Tibial artery (tissue), 4 donors: ENCODE measurements around the gene ALKBH6.

Source experiments
- DNase-seq, 2 donors: peaks; one replicate each; pipeline ENCODE4 v3.0.0-alpha.2; 2019
- H3K27ac ChIP-seq, 2 donors: fragments of 200-600 bp; sonication (generic) in 1 of 2; 1 replicate in 1 of 2; 2 replicates in 1 of 2; pipeline ENCODE4 v1.5.1; 2018 to 2019; ENCODE audit warnings: mild to moderate bottlenecking in 1 of 2
- H3K27me3 ChIP-seq, 2 donors: fragments of 200-600 bp; sonication (generic) in 1 of 2; one replicate each; pipeline versions ENCODE4 v1.5.1 to v1.6.0; 2016 to 2019
- H3K36me3 ChIP-seq, 3 donors: fragments of 200-600 bp; sonication (generic) in 2 of 3; one replicate each; pipeline ENCODE4 v1.5.1; 2016 to 2019; ENCODE audit warnings: mild to moderate bottlenecking in 2 of 3
- H3K4me1 ChIP-seq, 4 donors: fragments of 200-600 bp; sonication (generic) in 2 of 4; 1 replicate in 3 of 4; 2 replicates in 1 of 4; pipeline ENCODE4 v1.5.1; 2016 to 2019
- H3K4me3 ChIP-seq, 2 donors: fragments of 200-600 bp; sonication (generic) in 1 of 2; 1 replicate in 1 of 2; 2 replicates in 1 of 2; pipeline ENCODE4 v1.5.1; 2018 to 2019; ENCODE audit warnings: mild to moderate bottlenecking in 2 of 2
- H3K9me3 ChIP-seq, 3 donors: fragments of 200-600 bp; sonication (generic) in 1 of 3; one replicate each; pipeline ENCODE4 v1.5.1; 2016 to 2019
- CTCF ChIP-seq, 2 experiments: fragments of 200-600 bp in 1 of 2; fragments of 450-650 bp in 1 of 2; IDR thresholded peaks; one replicate each; pipeline ENCODE4 v1.5.1; 2017 to 2019; ENCODE audit warnings: antibody characterized with exemption in 2 of 2, mild to moderate bottlenecking in 1 of 2, moderate library complexity in 1 of 2
- intact Hi-C: fragments of 100-400 bp; cut with DNase I; formaldehyde crosslinking; loops from one replicate; pipeline ENCODE4 v1.15.0; 2023; ENCODE audit warnings: low total_unique reads

ALKBH6 gene

GRCh38 chr19:36014012-36014924, at the start of gene ALKBH6:
Gene ALKBH6, minus strand, starts transcription at chr19:36014213. Its CDS starts 816 bp downstream, at chr19:36013397.
- peaks cover 0 to 37% (median 21%) of the 10 kb centered on the region in 3 donors for H3K36me3 ChIP-seq
- no peaks in the 10 kb centered on the region for H3K9me3 ChIP-seq
- H3K27me3 ChIP-seq: no peaks in the 10 kb centered on the region
- peak; percentile 100 for DNase-seq
- peaks cover 0 to 28% (median 19%) of the 10 kb centered on the region in 4 donors for H3K4me1 ChIP-seq
- TF ChIP-seq CTCF (IDR thresholded peaks at IDR 0.05): no peak
- intact Hi-C loops: no loop called here
- H3K27ac ChIP-seq: peak within 1 kb of the TSS; percentile 80 to 90
- peak within 1 kb of the TSS; percentile 57 to 79 for H3K4me3 ChIP-seq

GRCh38 chr19:36061367-36061766, 47.4 kb upstream of the ALKBH6 start:
- no peak for DNase-seq
- Histone ChIP-seq H3K36me3 (no peaks in the 10 kb centered on the region), H3K4me3 (no peak overlapping the region), H3K4me1 (no peaks in the 10 kb centered on the region), H3K27me3 (no peaks in the 10 kb centered on the region), H3K27ac (no peak overlapping the region), H3K9me3 (no peaks in the 10 kb centered on the region)
- no peak for TF ChIP-seq CTCF (IDR thresholded peaks at IDR 0.05)
- intact Hi-C loops: no loop called here

- TF ChIP-seq CTCF (IDR thresholded peaks at IDR 0.05): peak in 1 of 2 experiments; percentile 13
- no peak overlapping the region for H3K4me3 ChIP-seq
- no peaks in the 10 kb centered on the region for H3K9me3 ChIP-seq
- H3K36me3 ChIP-seq: no peaks in the 10 kb centered on the region
- intact Hi-C loops: no loop called here
- H3K4me1 ChIP-seq: peaks cover 0 to 3% (median under 1%) of the 10 kb centered on the region in 4 donors
- DNase-seq: no peak
- no peaks in the 10 kb centered on the region for H3K27me3 ChIP-seq
- H3K27ac ChIP-seq: no peak overlapping the region
Observed at GRCh38 chr19:36060430-36060829, 46.4 kb upstream of the ALKBH6 start.

- no peak overlapping the region for H3K27ac ChIP-seq
- peaks cover 0 to 9% (median 7%) of the 10 kb centered on the region in 4 donors for H3K4me1 ChIP-seq
- no peaks in the 10 kb centered on the region for H3K27me3 ChIP-seq
- H3K9me3 ChIP-seq: no peaks in the 10 kb centered on the region
- H3K4me3 ChIP-seq: no peak overlapping the region
- no peak for TF ChIP-seq CTCF (IDR thresholded peaks at IDR 0.05)
- intact Hi-C loops: loop anchor here (5.0 kb wide), 2 partner anchors 42 to 58 kb away; partner anchors contain the start of gene TBCB
- no peak for DNase-seq
- no peaks in the 10 kb centered on the region for H3K36me3 ChIP-seq
Observed at GRCh38 chr19:36059180-36059910, 45.3 kb upstream of the ALKBH6 start.

GRCh38 chr19:36058481-36059179, 44.6 kb upstream of the ALKBH6 start:
- intact Hi-C loops: loop anchor here (5.0 kb wide), 2 partner anchors 41 to 59 kb away; partner anchors contain the start of gene TBCB
- Histone ChIP-seq H3K36me3 (no peaks in the 10 kb centered on the region), H3K27ac (no peak overlapping the region), H3K9me3 (no peaks in the 10 kb centered on the region), H3K4me1 (peaks cover 0 to 9% (median 7%) of the 10 kb centered on the region in 4 donors), H3K27me3 (no peaks in the 10 kb centered on the region), H3K4me3 (no peak overlapping the region)
- TF ChIP-seq CTCF (IDR thresholded peaks at IDR 0.05): no peak
- DNase-seq: no peak
